Activated naive CD4-positive, alpha-beta T cell treated with anti-CD3 and anti-CD28 coated beads, Interleukin-2, amount 10 ng/mL, durations not matched to agents 7 days and 5 days (primary cell): Measurements from ENCODE around the gene HTR4.

Source experiments
- CTCF ChIA-PET: fragments of 350-600 bp; sonication (Branson Sonifier 250); formaldehyde crosslinking; loops from one replicate; lab custom pipeline; 2021; ENCODE audit warnings: antibody characterized with exemption; lab: Charles Lee
- DNase-seq: peaks from one replicate; pipeline ENCODE4 v3.0.0-alpha.2; 2020
- H3K27ac Mint-ChIP-seq: one replicate; pipeline ENCODE4 v1.8.0; 2021; ENCODE audit warnings: mild to moderate bottlenecking, moderate library complexity, mixed read lengths
- H3K27me3 Mint-ChIP-seq: one replicate; pipeline ENCODE4 v1.8.0; 2021; ENCODE audit warnings: mild to moderate bottlenecking, mixed read lengths
- H3K36me3 Mint-ChIP-seq: one replicate; pipeline ENCODE4 v1.8.0; 2021; ENCODE audit warnings: mixed read lengths
- H3K4me1 Mint-ChIP-seq: one replicate; pipeline ENCODE4 v1.8.0; 2021; ENCODE audit warnings: mixed read lengths
- H3K4me3 Mint-ChIP-seq: one replicate; pipeline ENCODE4 v1.8.0; 2021; ENCODE audit warnings: mild to moderate bottlenecking, moderate library complexity, mixed read lengths
- H3K9me3 Mint-ChIP-seq: one replicate; pipeline ENCODE4 v1.8.0; 2021; ENCODE audit warnings: mixed read lengths

HTR4 gene

GRCh38 chr5:148512498-148512897 lies 141.8 kb downstream of the HTR4 start:
- DNase-seq, result no peak
- Mint-ChIP-seq H3K9me3 (no peaks in the 10 kb centered on the region), H3K27ac (no peak overlapping the region), H3K36me3 (no peaks in the 10 kb centered on the region), H3K4me3 (no peak overlapping the region), H3K4me1 (no peaks in the 10 kb centered on the region), H3K27me3 (no peaks in the 10 kb centered on the region)
- CTCF ChIA-PET, result interaction anchor here (0.6 to 0.9 kb wide), 3 partner anchors 69 to 1947 kb away, joined by 3 to 5 read pairs (median 3); no protein-coding TSS in a partner anchor

- CTCF ChIA-PET, result interaction anchor here (0.9 kb wide), 1 partner anchor 387 kb away, joined by 5 read pairs; no protein-coding TSS in a partner anchor
- Mint-ChIP-seq H3K9me3 (no peaks in the 10 kb centered on the region), H3K36me3 (no peaks in the 10 kb centered on the region), H3K4me1 (no peaks in the 10 kb centered on the region), H3K27ac (no peak overlapping the region), H3K4me3 (no peak overlapping the region), H3K27me3 (no peaks in the 10 kb centered on the region)
- DNase-seq, result no peak
These were observed 142.4 kb downstream of the HTR4 start for GRCh38 chr5:148511810-148512347.

- Mint-ChIP-seq H3K36me3 (no peaks in the 10 kb centered on the region), H3K27ac (no peak overlapping the region), H3K4me1 (no peaks in the 10 kb centered on the region), H3K4me3 (no peak overlapping the region), H3K27me3 (no peaks in the 10 kb centered on the region), H3K9me3 (no peaks in the 10 kb centered on the region)
- no peak for DNase-seq
- CTCF ChIA-PET, result interaction anchor here (1.1 kb wide), 1 partner anchor 522 kb away, joined by 3 read pairs; no protein-coding TSS in a partner anchor
These were observed 144.4 kb downstream of the HTR4 start for GRCh38 chr5:148509893-148510292.

GRCh38 chr5:148507648-148508047 lies 146.7 kb downstream of the HTR4 start:
- no peak for DNase-seq
- Mint-ChIP-seq H3K36me3 (no peaks in the 10 kb centered on the region), H3K27me3 (no peaks in the 10 kb centered on the region), H3K4me3 (no peak overlapping the region), H3K9me3 (no peaks in the 10 kb centered on the region), H3K27ac (no peak overlapping the region), H3K4me1 (no peaks in the 10 kb centered on the region)
- CTCF ChIA-PET, result no interaction called here

GRCh38 chr5:148499452-148499851 lies 154.9 kb downstream of the HTR4 start:
- DNase-seq, result no peak
- Mint-ChIP-seq H3K36me3 (no peaks in the 10 kb centered on the region), H3K27ac (no peak overlapping the region), H3K9me3 (no peaks in the 10 kb centered on the region), H3K4me3 (no peak overlapping the region), H3K27me3 (no peaks in the 10 kb centered on the region), H3K4me1 (no peaks in the 10 kb centered on the region)
- CTCF ChIA-PET, result no interaction called here

- no peaks in the 10 kb centered on the region for H3K4me1 Mint-ChIP-seq
- CTCF ChIA-PET, result no interaction called here
- H3K9me3 Mint-ChIP-seq, result no peaks in the 10 kb centered on the region
- no peak for DNase-seq
- no peaks in the 10 kb centered on the region for H3K36me3 Mint-ChIP-seq
- no peak overlapping the region for H3K4me3 Mint-ChIP-seq
- H3K27ac Mint-ChIP-seq, result no peak overlapping the region
- no peaks in the 10 kb centered on the region for H3K27me3 Mint-ChIP-seq
These were observed 156.6 kb downstream of the HTR4 start for GRCh38 chr5:148497757-148498156.

- Mint-ChIP-seq H3K27ac (no peak overlapping the region), H3K27me3 (peaks cover 14% of the 10 kb centered on the region), H3K9me3 (no peaks in the 10 kb centered on the region), H3K36me3 (no peaks in the 10 kb centered on the region), H3K4me3 (no peak overlapping the region), H3K4me1 (no peaks in the 10 kb centered on the region)
- no peak for DNase-seq
- CTCF ChIA-PET, result no interaction called here
These were observed 162.0 kb downstream of the HTR4 start for GRCh38 chr5:148492351-148492750.

- Mint-ChIP-seq H3K4me3 (no peak overlapping the region), H3K27ac (no peak overlapping the region), H3K36me3 (no peaks in the 10 kb centered on the region), H3K9me3 (no peaks in the 10 kb centered on the region), H3K4me1 (no peaks in the 10 kb centered on the region), H3K27me3 (peaks cover 14% of the 10 kb centered on the region)
- DNase-seq, result no peak
- CTCF ChIA-PET, result no interaction called here
These were observed 162.5 kb downstream of the HTR4 start for GRCh38 chr5:148491793-148492184.

- Mint-ChIP-seq H3K36me3 (no peaks in the 10 kb centered on the region), H3K9me3 (no peaks in the 10 kb centered on the region), H3K4me3 (no peak overlapping the region), H3K27ac (no peak overlapping the region), H3K4me1 (no peaks in the 10 kb centered on the region), H3K27me3 (peaks cover 14% of the 10 kb centered on the region)
- DNase-seq, result no peak
- CTCF ChIA-PET, result interaction anchor here (0.6 kb wide), 1 partner anchor 8 kb away, joined by 3 read pairs; no protein-coding TSS in a partner anchor
These were observed 163.1 kb downstream of the HTR4 start for GRCh38 chr5:148491015-148491792.

- Mint-ChIP-seq H3K4me1 (no peaks in the 10 kb centered on the region), H3K9me3 (no peaks in the 10 kb centered on the region), H3K36me3 (no peaks in the 10 kb centered on the region), H3K4me3 (no peak overlapping the region), H3K27me3 (peaks cover 18% of the 10 kb centered on the region), H3K27ac (no peak overlapping the region)
- no peak for DNase-seq
- CTCF ChIA-PET, result no interaction called here
These were observed 165.6 kb downstream of the HTR4 start for GRCh38 chr5:148488757-148489156.

- H3K4me1 Mint-ChIP-seq, result no peaks in the 10 kb centered on the region
- H3K9me3 Mint-ChIP-seq, result no peaks in the 10 kb centered on the region
- no peaks in the 10 kb centered on the region for H3K36me3 Mint-ChIP-seq
- H3K4me3 Mint-ChIP-seq, result no peak overlapping the region
- CTCF ChIA-PET, result no interaction called here
- peaks cover 20% of the 10 kb centered on the region for H3K27me3 Mint-ChIP-seq
- H3K27ac Mint-ChIP-seq, result no peak overlapping the region
- no peak for DNase-seq
These were observed 167.9 kb downstream of the HTR4 start for GRCh38 chr5:148486456-148486855.

GRCh38 chr5:148484651-148485050 lies 169.7 kb downstream of the HTR4 start:
- Mint-ChIP-seq H3K4me3 (no peak overlapping the region), H3K4me1 (no peaks in the 10 kb centered on the region), H3K27ac (no peak overlapping the region), H3K36me3 (no peaks in the 10 kb centered on the region), H3K27me3 (peaks cover 17% of the 10 kb centered on the region), H3K9me3 (no peaks in the 10 kb centered on the region)
- CTCF ChIA-PET, result interaction anchor here (0.6 to 2.9 kb wide), 3 partner anchors 246 to 305 kb away, joined by 3 to 12 read pairs (median 3); no protein-coding TSS in a partner anchor
- DNase-seq, result no peak

GRCh38 chr5:148483750-148484149 lies 170.6 kb downstream of the HTR4 start:
- Mint-ChIP-seq H3K4me3 (no peak overlapping the region), H3K4me1 (no peaks in the 10 kb centered on the region), H3K36me3 (no peaks in the 10 kb centered on the region), H3K27me3 (peaks cover 17% of the 10 kb centered on the region), H3K27ac (no peak overlapping the region), H3K9me3 (no peaks in the 10 kb centered on the region)
- no peak for DNase-seq
- CTCF ChIA-PET, result interaction anchor here (0.6 to 2.9 kb wide), 5 partner anchors 25 to 325 kb away, joined by 3 to 12 read pairs (median 3); no protein-coding TSS in a partner anchor

GRCh38 chr5:148482697-148483462 lies 171.4 kb downstream of the HTR4 start:
- H3K9me3 Mint-ChIP-seq, result no peaks in the 10 kb centered on the region
- peak; percentile 74 for DNase-seq
- CTCF ChIA-PET, result interaction anchor here (0.6 to 2.9 kb wide), 10 partner anchors 8 to 308 kb away, joined by 3 to 12 read pairs (median 3); no protein-coding TSS in a partner anchor
- no peaks in the 10 kb centered on the region for H3K4me1 Mint-ChIP-seq
- H3K27ac Mint-ChIP-seq, result no peak overlapping the region
- no peak overlapping the region for H3K4me3 Mint-ChIP-seq
- H3K27me3 Mint-ChIP-seq, result peaks cover 22% of the 10 kb centered on the region
- H3K36me3 Mint-ChIP-seq, result no peaks in the 10 kb centered on the region
